ENCODE results near the gene TMPRSS5.
"Not testable (repeated sequence)": the region's sequence is repeated elsewhere in the genome, so short reads cannot be mapped to it uniquely, and the experiment has no call there.

The TMPRSS5 gene

GRCh38 chr11:113697111-113697510, 9.0 kb downstream of the TMPRSS5 start:
- no peak for DNase-seq (ENCODE audit: low spot score)

- DNase-seq (ENCODE audit: low spot score) = no peak
Measured at GRCh38 chr11:113695207-113695606, 10.9 kb downstream of the TMPRSS5 start.

GRCh38 chr11:113694390-113694789, 11.7 kb downstream of the TMPRSS5 start:
- no peak for DNase-seq (ENCODE audit: low spot score)

- no peak for DNase-seq (ENCODE audit: low spot score)
Measured at GRCh38 chr11:113693030-113693429, 13.1 kb downstream of the TMPRSS5 start.

- peak; percentile 32 for DNase-seq (ENCODE audit: low spot score)
Measured at GRCh38 chr11:113690619-113691569, 15.2 kb downstream of the TMPRSS5 start.

- no peak for DNase-seq (ENCODE audit: low spot score)
Measured at GRCh38 chr11:113689768-113690618, 16.1 kb downstream of the TMPRSS5 start.

- no peak for DNase-seq (ENCODE audit: low spot score)
Measured at GRCh38 chr11:113685654-113686359, 20.3 kb downstream of the TMPRSS5 start.

- no peak for DNase-seq (ENCODE audit: low spot score)
Measured at GRCh38 chr11:113684496-113684895, 21.6 kb downstream of the TMPRSS5 start.

- DNase-seq (ENCODE audit: low spot score) = no peak
Measured at GRCh38 chr11:113683481-113684046, 22.5 kb downstream of the TMPRSS5 start.

GRCh38 chr11:113681711-113682413, 24.2 kb downstream of the TMPRSS5 start:
- DNase-seq (ENCODE audit: low spot score) = no peak

- DNase-seq (ENCODE audit: low spot score) = no peak
Measured at GRCh38 chr11:113681282-113681681, 24.8 kb downstream of the TMPRSS5 start.

GRCh38 chr11:113677685-113678084, 28.4 kb downstream of the TMPRSS5 start:
- DNase-seq (ENCODE audit: low spot score) = no peak

- DNase-seq (ENCODE audit: low spot score) = no peak
Measured at GRCh38 chr11:113675565-113675964, 30.5 kb downstream of the TMPRSS5 start.

- no peak for DNase-seq (ENCODE audit: low spot score)
Measured at GRCh38 chr11:113675003-113675561, 31.0 kb downstream of the TMPRSS5 start.

GRCh38 chr11:113674397-113674685, 31.8 kb downstream of the TMPRSS5 start:
- no peak for DNase-seq (ENCODE audit: low spot score)

GRCh38 chr11:113673550-113674396, 32.3 kb downstream of the TMPRSS5 start:
- no peak for DNase-seq (ENCODE audit: low spot score)

- not testable (repeated sequence) for DNase-seq (ENCODE audit: low spot score)
Measured at GRCh38 chr11:113671914-113672313, 34.2 kb downstream of the TMPRSS5 start.

GRCh38 chr11:113670831-113671215, 35.3 kb downstream of the TMPRSS5 start:
- DNase-seq (ENCODE audit: low spot score) = no peak

GRCh38 chr11:113670149-113670830, 35.8 kb downstream of the TMPRSS5 start:
- DNase-seq (ENCODE audit: low spot score) = no peak

GRCh38 chr11:113668255-113668654, 37.9 kb downstream of the TMPRSS5 start:
- no peak for DNase-seq (ENCODE audit: low spot score)
